ENCODE data around the gene KNDC1.

KNDC1 gene

DNA sequence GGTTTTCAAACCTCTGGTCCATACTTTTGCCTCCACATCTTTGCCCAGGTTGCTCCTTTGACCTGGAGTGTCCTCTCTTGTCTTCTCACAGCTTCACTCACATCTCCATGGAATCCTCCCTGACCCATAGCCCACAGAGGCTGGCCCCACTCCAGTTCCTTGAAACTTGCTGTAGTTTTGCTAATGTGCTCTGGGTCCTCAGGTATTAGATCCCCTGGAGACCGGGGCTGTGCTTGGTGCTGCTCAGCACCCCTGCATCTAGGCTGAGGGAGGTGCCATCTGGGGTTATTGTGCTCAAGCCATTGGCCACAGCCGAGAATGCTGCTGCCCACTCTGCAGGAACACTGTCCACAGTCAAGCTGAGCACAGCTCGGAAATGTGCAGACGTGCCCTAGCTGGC lies 16.5 kb downstream of the KNDC1 start:
- no peak for DNase-seq (ENCODE audit: low read depth in 2 of 2)

DNA sequence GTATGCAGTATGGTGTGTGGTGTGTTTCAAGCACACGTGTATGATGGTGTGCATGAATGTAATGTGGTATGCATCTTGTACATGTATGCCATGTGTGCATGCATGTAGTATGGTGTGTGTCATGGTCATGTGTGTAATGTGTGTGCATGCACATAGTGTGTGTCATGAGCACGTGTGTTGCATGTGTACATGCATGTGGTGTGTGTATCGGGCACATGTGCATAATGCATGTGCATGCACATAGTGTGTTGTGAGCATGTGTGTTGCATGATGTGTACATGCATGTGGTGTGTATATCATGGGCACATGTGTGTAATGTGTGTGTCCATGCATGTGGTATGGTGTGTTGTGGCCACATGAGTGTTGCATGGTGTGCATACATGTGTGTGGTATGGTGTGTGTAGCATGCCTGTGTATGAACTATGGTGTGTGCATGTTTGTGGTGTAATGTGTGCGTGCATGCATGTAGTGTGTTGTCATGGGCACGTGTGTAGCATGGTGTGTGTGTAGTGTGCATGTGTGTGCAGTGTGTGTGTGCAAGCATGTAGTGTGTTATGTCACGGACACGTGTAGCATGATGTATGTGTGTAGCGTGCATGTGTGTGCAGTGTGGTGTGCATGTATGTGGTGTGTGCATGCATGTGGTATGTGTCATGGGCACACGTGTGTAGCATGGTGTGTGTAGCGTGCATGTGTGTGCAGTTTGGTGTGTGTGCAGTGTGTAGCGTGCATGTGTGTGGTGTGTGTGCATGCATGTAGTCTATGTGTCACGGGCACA lies 17.6 kb downstream of the KNDC1 start:
- no peak for DNase-seq (ENCODE audit: low read depth in 2 of 2)

DNA sequence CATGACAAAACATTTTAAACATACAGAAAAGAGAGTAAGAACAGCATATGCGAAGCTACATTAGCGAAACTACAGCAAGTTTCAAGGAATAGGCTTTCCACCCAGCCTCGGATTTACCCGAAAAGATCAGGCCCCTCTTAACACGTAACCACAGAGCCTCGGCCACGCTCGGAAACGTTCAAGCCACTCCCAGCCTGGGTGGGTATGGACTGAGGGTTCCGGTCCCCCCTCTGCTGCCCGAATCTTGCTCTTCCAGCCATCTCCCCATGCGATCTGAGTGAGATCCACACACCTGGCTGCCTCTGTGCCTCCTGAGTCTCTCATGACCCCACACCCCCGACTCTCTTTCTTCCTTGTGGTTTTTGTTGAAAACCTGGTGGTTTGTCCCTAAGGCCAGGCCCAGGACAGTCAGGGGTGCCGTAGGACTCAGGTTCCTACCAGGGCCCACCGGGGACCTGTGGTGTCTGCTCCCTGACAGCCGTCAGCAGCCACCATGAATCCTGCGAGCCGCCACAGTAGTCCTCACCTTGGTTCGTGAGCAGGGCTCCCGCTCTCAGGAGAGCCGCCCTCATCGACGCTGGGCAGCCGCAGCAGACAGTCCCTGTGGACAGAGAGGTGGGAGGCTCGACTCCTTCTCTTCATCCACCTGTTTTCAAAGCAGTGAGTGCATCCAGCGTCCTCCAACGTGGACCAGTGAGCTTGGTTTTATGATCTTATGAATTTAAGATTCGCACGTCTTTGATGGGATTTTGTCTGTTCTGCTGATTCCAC lies 18.5 kb downstream of the KNDC1 start:
- no peak for DNase-seq (ENCODE audit: low read depth in 2 of 2)

DNA sequence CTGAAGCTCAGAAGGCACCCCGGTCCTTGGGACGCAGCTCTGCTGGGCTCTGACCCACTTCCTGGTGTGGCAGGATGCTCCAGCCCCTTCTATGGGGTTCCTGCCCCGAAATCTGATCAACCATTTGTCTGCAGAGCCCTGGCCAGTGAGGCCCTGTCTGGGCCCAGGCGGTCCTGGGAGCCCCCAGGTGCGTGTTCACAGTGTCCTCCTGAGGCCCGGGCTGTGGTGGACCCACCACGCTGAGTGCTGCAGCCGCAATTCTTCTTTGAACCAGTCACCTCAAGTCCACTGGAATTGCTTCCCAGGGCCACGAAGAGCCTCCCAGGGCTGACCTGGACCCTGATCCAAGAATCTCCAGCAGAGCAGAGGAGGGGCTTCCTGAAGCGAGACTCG lies 19.1 kb downstream of the KNDC1 start:
- DNase-seq (ENCODE audit: low read depth in 2 of 2) = no peak

DNA sequence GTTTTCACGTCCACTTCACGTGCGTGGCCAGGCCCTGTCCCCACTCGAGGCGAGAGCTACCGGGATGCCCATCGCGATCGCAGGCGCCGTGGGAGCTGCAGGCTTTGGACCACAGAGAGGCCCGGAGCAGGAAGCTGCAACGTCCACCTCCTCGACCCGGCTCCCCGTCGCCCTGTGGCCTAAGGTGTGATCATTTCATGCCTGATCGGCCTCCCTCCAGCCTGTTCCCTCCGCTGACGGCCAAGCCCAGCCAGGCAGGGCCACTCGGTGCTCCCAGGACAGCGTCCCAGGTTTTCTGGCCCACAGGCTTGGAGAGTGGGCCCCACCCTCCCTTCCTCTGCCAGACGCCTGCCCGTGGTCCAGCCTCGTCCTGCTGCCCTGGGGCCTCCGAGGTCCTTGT lies 19.6 kb downstream of the KNDC1 start:
- DNase-seq (ENCODE audit: low read depth in 2 of 2) = no peak

DNA sequence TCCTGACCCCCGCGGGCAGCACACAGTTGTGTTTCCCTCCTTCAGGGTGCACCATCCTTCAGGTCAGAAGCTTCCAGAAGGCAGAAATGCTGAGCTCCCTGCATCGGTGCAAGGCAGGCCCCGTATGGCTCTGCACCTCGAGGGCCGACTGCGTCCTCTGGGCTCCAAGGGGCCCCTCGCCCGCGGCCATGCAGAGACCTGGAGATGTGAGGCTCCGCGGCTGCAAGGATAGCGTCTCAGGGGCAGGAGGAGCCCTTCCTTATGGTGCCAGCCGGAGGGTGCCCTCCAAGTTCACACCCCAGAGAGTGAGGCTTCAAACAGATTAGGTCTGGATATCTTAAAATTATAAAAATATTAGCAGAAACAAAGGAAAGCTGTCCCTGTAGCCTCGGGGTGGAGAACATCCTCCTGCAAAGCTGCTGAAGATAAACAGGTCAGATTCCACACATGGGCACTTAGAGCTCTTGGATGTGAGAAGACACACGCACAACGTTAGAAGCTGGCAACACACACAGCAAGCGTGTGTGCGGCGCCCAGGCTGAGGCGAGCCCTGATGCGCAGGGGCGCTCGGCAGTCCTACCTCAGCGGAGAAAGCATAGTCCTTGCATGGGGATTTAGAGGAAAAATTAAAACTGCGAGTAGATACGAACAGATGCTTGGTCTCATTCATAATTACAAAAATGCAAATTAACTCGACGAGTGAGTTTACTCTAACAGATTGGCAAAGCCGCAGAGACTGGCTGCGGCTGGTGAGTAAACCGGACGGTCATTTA lies 20.4 kb downstream of the KNDC1 start:
- no peak for DNase-seq (ENCODE audit: low read depth in 2 of 2)

DNA sequence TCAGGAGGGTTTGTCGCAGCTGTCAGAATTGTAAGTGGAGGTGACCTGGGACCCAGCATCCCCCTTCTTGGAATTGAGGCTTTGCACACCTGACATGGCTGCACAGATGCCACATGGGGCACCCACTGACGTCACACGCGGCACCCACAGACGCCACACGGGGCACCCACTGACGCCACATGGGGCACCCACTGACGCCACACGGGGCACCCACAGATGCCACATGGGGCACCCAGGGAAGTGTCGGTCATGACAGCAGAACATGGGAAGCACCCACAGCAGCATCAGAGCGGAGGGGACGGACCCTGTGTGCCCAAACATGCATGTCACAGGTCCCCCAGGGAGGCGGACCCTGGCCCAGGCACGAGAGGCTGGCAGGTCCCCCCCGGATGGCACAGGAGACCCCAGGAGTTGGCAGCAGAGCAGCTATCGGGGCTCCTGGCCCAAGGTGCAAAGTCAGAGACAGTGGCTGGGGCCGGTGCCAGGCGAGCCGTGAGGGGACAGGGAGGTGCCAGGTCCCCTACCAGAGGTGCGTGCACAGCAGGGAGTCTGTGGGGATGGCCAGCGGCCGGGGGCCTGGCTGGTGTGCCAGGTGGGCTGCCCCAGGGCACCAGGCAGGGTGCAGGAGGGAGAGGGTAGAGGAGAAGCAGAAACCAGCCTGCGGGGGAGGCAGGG lies 21.1 kb downstream of the KNDC1 start:
- no peak for DNase-seq (ENCODE audit: low read depth in 2 of 2)

DNA sequence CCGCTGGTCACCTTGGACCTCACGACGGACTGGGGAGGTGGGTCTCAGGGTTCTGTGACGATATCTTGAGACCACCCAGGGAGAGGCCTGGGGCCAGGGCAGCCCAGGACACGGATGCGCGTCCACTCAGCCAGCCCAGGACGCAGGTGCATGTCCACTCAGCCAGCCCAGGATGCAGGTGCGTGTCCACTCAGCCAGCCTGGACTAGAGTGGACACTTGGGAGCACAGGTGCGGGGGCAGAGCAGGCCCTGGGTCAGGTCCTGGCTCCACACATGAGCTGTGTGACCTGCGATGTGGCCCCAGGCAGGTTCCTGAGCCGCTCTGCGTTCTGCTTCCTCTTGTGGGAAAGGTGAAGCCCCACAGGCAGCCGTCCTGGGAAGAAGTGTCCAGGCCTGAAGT lies 22.2 kb downstream of the KNDC1 start:
- DNase-seq (ENCODE audit: low read depth in 2 of 2) = no peak

DNA sequence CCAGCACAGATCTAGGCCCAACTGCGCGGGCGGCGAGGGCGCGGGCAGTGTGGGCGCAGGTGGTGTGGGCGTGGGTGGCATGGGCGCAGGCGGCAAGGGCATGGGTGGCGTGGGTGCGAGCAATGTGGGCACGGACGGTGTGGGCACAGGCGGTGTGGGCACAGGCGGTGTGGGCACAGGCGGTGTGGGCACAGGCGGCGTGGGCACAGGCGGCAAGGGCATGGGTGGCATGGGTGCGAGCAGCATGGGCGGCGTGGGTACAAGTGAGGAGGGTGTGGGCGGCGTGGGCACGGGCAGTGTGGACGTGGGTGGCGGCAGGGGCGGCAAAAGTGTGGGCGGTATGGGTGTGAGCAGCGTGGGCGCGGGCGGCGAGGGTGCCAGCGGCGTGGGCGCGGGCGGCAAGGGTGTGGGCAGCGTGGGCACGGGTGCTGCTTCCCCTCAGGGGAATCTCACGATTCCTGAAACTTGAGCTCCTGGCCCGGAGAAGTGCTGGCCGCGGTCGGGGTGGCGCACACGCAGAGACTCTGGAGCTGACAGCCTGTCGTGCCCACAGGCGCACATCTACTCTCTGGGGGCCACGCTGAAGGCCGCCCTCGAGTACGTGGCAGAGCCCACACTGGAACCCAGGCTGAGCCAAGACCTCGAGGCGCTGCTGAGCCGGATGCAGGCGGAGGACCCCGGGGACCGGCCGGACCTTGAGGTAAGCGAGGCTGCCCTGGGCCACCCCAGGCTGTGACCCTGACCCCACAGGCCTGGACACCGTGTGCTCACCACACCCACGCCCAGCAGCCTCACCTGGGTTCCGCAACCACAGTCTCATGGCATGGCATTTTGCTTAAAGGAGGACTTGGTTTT lies 23.0 kb downstream of the KNDC1 start:
- DNase-seq (ENCODE audit: low read depth in 2 of 2) = no peak

DNA sequence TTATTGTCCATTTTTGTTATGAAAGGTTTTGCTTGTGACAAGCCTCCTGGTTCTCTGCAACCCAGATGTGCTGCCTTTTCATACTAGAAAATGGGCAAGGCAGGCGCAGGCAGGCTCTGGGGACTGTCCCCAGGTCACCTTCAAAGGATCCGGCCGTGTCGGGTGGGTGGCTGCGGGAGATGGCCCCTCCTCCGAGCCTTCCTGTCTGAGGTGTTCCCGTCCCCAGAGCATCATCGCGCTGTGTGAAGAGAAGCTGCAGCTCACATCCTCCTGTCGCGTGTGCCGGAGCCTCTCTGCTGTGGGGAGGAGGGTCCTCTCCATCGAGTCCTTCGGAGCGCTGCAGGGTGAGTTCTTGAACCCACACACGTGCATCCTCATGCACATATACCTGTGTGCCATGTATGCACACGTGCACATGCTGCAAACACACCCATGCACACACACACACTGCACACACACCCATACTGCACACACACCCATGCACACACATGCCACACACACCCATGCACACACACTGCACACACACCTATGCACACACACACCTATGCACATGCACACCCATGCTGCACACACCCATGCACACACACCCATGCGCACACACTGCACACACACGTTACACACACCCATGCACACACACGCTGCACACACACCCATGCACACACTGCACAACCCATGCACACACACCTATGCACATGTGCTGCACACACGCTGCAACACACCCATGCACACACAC lies 23.8 kb downstream of the KNDC1 start:
- DNase-seq (ENCODE audit: low read depth in 2 of 2) = no peak

DNA sequence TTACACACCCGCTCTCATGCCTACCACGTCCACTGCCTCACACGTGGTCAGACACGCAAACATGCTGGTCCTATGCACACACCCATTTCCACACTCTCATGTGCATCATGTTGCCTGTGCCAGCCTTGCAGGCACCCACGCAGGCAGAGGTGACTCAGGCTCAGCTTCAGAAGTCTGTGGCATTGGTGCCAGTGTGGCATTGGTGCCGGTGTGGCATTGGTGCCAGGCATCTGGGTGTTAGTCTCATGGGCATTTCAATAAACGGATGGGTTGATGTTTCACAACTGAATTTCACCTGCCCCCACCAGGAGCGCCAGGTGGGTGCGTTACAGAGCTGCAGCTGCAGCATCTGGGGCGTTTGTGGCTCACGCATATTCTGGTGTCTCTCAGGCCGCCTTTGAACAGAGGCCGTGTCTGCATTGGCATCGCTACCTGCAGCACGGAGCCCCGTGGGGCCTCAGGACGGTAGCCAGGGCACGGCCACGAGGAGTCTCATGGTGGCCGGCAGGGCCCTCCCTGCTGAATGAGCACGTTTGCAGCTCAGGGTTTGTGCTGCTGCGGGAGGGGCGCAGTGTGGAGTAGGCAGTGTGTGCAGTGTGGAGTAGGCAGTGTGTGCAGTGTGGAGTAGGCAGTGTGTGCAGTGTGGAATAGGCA lies 24.7 kb downstream of the KNDC1 start:
- no peak for DNase-seq (ENCODE audit: low read depth in 2 of 2)

DNA sequence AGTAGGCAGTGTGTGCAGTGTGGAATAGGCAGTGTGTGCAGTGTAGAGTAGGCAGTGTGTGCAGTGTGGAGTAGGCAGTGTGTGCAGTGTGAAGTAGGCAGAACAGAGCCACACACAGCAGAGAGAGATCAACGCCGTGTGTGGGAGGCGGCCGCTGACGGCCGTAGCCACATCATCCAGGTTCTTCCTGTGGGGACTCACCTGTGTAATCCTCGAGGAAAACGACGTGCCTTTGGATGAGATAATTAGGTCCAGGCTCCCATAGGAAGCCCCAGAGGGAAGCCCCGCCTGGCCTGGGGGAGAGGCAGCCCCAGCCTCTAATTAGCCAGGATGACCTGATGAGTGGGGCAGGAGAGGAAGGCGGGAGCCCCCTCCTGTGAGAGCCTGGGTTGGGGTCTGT lies 25.4 kb downstream of the KNDC1 start:
- no peak for DNase-seq (ENCODE audit: low read depth in 2 of 2)

DNA sequence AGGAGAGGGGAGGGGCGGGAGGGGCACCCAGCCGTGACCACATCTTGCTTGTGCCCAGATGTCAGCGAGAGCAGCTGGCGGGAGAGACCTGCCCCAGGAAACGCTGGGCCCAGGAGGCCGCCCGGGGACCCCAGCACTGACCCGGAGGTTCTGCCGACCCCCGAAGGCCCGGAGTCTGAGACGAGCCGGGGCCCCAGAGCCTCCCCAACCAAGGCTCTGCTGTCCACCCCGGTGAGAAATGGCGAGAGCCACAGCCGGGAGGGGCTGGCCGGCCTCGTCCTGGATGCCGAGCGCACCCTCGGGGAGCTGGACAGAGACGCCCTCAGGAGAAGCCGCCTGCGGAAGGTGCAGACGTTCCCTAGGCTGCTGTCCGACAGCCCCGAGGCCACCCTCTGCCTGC lies 25.9 kb downstream of the KNDC1 start:
- DNase-seq (ENCODE audit: low read depth in 2 of 2) = no peak

DNA sequence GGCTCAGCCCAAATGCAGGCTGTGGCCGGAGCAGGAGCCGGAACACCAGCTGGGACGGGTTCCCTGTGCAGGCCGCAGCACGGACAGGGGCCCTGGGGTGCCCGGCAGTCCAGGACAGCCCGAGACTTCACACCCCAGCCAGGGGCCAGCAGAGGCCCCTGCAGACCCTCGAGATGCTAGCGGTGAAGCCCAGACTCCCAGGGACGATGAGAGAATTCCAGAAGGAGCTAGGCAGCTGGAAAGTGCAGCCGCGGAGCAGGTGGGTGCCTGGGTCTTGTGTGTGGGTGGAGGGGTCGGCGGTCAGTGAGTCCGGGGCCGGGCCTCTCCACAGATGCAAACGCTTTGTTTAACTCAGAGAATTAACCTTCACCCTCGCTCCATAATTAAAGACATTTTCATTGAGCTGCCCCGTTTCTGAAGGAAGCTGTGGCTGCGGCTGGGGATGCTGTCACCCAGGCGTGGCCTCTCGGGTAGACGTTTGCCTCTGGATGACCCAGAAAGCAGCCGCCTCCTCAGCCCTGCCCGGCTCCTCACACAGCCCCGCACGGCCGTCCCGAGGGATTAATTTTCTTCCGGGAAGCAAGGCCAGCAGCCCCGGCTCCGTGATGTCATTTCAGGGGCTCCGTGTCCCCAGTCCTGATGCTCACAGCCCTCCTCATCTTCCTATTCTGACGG lies 26.5 kb downstream of the KNDC1 start:
- DNase-seq (ENCODE audit: low read depth in 2 of 2) = no peak

DNA sequence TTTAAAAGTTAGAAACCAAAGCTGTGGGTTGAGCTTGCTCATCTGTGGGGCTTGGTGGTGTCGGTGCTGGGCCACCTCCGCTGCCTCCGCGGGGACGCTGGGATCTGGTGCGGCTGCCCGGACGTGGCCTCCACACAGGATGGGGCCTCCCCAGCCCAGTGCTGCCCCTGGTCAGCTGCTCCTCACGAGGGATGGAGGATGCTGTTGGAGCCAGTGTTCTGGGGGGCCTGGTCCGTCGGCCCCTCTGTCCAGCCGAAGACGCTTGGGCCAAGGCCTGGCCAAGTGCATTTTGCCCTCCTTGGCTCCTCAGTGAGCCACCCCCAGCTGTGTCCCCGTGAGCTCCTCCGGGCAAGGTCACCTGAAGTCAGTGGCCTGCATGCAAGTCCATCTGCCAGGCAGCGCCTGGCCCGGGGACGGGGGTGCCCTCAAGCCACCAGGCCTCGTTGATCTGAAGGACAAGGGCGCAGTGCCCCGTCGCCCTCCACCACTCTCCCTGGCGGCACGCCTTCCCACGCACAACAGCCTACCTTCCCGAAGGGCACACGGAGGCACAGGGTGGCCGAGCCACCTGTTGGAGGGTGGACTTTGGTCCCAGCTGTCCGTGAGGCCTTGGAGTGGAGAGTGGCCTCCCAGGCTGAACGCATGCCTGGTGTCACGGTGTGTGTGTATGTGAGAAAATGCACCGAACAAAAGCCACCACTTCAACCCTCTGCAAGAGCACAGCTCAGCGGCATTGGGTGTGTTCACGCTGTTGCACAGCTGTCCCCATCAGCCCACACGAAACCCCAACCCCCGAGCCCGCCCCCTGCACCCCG lies 27.3 kb downstream of the KNDC1 start:
- DNase-seq (ENCODE audit: low read depth in 2 of 2) = no peak

DNA sequence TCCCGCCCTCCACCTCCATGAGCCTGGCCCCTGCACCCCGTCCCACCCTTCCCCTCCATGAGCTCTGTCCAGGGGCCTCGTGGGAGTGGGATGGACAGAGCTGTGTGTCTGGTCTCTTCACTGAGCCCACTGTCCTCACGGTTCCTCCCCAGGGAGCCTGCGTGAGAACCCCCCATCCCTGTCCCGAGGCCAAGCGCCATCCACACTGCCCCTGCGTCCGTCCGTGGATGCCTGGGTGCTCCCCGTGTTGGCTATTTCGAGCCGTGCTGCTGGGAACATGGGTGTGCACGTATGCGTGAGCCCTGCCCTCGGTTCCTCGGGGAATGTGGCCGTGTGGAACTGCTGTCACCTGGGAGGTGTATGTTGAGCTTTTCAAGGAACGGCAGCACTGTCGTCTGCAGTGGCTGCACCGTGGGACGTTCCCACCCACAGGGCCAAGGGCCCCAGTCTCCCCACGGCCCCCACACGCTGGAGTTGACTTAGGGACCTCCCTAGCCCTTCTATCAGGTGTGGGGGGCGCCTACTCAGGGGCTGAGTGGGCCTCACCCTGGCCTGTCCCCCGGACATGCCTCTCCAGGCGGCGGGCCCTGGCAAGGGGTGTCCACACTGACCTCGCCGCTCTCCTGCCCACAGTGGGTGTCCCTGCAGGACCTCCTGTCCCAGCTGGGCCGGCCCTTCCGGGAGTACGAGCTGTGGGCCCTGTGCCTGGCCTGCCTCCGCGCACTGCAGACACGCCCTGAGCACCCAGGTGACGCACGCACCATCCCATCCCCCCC lies 28.1 kb downstream of the KNDC1 start:
- no peak for DNase-seq (ENCODE audit: low read depth in 2 of 2)

DNA sequence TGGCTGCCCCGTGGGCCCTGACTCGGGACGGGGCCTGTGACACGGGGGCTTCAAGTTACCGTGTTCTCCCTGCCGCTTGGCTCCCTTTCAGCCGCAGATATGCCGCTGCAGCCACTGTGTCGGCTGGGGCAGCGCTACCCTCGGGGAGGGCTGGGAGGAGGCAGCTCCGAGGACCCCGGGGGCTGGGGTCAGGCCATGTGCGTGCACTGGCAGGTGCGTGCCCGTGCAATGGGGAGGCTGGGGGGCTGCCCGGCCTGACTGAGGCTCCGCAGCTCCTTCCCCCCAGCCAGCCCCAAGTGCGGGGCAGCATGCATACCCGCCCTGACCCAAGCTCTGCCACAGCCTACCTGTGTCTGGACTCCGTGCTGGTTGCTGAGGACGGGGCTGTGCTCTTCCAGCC lies 29.2 kb downstream of the KNDC1 start:
- DNase-seq (ENCODE audit: low read depth in 2 of 2) = no peak

DNA sequence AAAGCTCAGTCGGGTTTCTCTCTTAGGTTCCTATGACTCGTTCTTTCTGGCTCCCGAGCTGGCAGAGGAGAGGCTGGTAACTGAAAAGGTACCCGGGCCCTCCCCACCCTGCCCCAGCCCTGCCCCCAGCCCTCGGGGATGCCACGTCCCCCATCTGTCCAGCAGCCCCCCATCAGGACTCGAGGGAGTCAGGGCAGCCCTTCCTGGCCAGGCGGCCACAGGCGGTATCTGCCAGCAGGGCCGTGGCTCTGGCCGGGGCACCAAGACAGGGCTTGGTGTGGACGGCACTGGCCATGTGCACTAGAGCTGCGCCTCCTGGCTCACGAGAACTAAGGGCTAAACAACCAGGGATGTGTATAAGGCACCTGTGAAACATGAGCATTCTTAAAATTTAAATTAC lies 29.7 kb downstream of the KNDC1 start:
- DNase-seq (ENCODE audit: low read depth in 2 of 2) = no peak

Data from fibroblast of skin of left biceps (primary cell).